GM19452 (cell line): ENCODE data around the gene BCKDHB.
"Not testable (repeated sequence)": the region's sequence is repeated elsewhere in the genome, so short reads cannot be mapped to it uniquely, and the experiment has no call there.

Experiments used
- ATAC-seq: cut with Tn5 transposase; IDR thresholded peaks from one replicate; pipeline ENCODE4 v1.9.1; 2021; ENCODE audit not compliant: unreplicated experiment

Gene BCKDHB

DNA sequence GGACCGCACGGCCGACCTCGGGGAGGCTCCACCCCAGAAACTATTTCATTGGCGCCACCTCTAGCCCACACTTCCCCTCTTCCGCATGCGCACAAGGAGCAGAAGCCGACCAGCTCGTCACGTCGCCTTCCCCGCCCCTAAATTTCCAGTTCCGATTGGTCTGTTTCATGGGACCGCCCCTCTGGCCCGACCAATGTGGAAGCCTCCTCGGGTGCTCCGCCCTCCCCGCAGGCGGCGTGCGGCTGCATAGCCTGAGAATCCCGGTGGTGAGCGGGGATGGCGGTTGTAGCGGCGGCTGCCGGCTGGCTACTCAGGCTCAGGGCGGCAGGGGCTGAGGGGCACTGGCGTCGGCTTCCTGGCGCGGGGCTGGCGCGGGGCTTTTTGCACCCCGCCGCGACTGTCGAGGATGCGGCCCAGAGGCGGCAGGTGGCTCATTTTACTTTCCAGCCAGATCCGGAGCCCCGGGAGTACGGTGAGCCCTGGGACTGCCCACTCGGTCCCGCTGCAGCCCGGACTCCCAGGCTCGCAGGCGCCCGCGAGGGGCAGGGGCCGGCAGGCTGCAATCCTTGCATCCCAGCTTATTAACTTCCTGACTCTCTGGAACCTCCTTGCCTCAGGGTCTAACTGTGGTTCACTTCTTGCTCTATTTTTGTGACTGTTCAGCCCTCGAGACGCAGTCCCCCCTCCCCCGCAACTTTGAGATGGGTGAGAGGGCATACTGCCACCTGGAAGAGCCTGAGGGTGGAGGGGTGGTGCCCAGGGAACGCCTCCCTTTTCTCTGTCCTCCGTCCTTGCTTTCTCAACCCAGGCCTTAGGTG lies at the start of gene BCKDHB:
Gene BCKDHB (plus strand): TSS at position 254 of the 818 bp plus-strand sequence. CDS start 23 bp downstream, at position 277.
- peak; percentile 99 for ATAC-seq

DNA sequence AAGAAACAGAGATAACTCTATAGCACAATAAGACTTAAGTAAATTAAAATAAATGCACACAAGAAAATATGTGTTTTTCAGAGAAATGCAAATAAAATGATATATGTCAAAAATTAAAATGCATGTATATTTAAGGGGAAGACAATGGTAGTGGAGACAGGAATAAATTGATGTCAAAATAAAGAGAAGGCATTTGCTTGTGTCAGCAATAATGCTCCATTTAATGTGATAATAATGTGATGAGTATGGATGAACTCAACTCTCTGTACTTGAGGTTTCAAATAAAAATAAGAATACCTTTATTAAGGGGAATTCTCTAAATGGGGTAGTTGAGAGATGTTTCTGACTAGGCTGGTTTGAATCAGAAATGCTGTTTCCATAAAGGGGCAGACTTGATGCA lies 45.7 kb upstream of the BCKDHB start:
- ATAC-seq: no peak

DNA sequence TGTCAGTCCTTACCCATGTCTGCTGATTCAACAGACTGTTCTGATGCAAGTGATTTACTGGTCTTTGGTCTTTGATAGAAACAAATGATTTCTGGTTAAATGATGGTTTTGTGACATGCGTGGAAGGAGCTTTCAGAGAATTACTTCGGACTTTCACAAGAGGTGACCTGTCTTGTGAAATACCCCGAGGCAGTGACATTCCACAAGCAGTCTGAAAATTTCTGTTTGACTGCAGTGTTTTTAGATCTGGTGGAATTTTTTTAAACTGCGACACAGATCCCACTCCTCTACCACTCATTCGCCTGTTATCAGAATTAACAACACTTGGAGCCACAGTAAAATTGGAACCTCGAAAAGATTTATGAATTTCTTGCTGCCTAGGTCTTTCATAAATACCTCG lies 38.3 kb upstream of the BCKDHB start:
- ATAC-seq: not testable (repeated sequence)

DNA sequence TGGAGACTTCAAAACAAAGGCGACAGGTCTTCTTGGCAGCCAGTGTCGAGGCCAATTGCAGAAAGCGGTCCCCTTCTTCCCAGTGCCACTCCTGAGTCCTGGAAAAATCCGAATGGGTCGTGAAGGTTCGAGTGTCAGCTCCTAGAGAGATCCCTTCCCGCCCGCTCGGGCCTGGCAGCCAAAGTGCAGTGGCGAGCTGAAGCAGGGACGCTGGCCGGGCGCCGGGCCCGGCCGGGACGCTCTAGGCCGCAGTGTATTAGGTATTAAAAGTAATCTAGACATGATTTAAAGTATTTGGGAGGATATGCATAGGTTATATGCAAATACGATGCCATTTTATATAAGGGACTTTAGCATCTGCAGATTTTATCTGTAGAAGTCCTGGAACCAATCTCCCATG lies 36.0 kb upstream of the BCKDHB start:
- ATAC-seq: not testable (repeated sequence)

DNA sequence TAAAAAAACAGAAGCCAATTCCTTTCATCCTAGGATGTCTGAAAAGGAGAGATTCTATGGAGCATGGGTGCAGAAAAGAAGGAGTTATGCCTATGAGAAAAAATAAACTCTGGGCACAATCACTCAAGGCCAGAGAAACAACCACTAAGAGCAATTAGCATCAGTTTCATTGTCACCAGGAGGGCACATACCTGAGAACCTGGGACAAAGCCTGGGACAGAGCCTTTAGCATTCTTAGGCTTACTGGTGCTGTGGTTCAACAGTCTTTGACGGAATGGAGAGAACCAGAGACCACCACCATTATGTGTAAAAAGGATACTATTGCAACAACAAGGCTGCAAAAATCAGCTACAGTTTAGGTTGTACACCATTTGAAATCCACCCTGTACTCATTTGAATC lies 29.4 kb upstream of the BCKDHB start:
- no peak for ATAC-seq

DNA sequence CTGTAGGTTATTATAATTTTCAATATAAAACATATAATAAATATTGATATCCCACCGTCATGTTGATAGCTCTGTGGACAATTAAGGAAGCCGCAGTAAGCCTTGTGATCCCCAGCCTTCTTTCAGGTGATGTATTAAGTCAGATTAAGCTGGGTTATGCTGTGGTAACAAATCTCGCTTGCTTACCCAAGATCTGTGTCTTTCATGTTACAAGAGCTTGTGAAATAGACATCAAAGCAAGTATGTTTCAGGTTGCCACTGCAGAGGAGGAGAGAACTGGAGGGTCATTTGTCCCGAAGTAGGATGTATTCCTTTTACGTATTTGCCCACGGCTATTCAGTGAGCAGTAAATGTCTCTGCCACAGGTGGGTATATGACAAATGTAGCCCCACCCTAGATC lies 17.8 kb upstream of the BCKDHB start:
- ATAC-seq: no peak

DNA sequence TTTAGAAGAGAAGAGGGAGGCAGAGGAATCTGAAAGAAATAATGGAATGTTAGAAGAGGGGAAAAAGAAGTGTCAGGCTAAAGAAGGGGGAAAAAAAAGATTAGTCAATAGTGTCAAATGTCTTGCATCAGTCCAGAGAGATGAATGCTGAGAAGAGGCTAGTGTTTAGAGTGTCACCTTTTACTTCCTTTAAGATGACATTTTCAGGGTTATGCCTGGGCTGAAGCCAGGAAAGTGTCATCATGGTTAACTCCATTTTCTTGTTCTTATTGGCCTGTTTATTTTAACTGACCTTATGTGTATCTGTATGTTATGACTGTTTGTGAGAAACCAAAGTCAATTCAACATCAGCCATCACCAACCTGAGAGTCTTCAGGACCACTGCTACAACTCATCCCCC lies 15.0 kb upstream of the BCKDHB start:
- no peak for ATAC-seq

DNA sequence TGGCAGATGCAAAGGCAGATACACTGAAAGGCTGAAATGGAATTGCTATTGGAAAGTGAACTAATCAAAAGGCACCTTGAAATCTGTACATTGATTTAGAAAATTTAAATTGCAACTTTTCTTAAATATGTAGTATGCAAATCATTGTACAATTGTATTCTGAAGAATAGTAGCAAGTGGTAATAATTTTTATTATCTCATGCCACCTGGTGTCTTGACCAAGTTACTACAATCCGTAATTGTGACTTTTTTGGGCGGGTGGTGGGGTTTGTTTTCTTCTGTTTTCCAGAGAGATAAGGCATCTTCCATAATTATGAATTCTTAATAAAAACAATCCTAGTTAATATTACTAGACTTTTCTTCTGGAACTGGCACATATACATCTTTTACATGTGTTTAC lies 12.5 kb upstream of the BCKDHB start:
- no peak for ATAC-seq

DNA sequence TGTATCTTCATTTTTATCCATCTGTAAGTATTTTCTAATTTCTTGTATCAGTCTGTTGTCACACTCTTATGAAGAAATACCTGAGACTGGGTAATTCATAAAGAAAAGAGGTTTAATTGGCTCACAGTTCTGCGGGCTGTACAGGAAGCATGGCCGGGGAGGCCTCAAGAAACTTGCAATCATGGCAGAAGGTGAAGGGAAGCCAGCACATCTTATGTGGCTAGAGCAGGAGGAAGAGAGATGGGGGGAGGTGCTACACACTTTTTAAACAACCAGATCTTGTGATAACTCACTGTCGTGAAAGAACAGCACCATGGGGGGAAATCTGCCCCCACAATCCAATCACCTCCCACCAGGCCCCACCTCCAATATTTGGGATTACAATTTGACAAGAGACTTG lies 10.9 kb upstream of the BCKDHB start:
- no peak for ATAC-seq

DNA sequence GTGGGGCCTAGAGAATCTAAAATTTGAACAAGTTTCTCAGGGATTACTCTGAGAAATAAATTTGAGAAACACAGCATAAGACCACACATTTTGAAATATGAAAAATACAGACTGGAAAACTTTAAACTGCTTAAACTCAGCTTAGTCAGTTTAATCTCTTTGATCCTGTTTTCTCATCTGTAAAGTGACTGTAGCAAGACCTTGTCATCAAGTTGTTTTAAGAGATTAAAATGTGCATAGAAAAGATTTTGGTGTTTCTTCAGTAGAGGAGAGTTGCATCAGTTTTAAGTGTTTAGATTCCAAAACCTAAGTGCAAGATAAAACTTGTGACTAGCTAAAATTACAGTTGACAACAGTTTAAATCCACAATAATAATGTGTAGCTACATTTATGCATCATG lies 8.1 kb upstream of the BCKDHB start:
- ATAC-seq: no peak

DNA sequence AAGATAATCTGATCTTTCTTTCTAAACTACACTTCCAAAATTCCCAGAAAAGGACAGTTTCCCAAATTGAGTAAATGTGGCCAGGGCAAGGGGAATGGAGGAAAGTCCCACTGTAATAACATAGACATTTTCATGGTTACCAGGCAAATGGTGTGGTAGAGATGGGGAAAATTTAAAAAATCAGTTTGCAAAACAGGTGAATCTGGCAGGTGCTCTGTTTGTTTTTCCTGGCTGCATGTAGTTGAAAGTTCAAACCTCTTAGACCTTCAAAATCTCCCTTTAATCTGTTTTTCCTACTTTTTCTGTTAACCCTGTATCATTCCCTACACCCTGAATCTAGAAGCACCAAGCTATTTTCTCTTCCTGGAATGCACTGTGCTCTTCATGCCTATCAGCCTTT lies 2.0 kb upstream of the BCKDHB start:
- ATAC-seq: no peak

DNA sequence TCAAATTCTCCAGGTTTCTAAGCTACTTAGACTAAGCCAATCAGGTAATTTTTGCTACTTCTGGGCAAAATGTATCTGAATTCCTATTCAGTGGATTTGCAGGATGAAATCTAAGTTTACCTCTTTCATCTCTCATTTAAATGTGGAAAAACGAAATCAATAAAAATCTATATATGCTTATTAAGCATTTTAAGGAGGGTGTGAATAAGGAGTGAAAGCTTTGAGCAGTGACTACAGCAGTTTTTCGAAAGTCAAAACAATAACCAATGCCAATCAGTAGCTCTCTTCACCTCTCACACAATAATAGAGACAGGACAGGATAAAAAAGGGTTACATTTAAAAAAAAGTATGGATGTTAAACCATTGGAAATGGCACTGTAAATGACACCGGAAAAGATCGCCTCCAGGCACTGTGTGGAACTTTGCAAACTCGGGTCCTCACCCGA lies 476 bp upstream of the BCKDHB start:
- peak; percentile 15 for ATAC-seq

DNA sequence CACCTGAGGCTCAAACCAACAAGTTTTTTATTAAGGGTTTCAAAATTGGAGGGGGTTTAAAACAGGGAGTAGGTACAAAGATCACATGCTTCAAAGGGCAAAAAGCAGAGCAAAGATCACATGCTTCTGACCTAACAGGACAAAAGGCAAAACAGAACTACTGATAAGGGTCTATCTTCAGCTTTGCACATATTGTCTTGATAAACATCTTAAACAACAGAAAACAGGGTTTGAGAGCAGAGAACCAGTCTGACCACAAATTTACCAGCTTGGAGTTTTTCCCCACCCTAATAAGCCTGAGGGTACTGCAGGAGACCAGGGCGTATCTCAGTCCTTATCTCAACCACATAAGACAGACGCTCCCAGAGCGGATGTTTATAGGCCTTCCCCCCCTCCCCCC lies 16.1 kb downstream of the BCKDHB start:
- not testable (repeated sequence) for ATAC-seq

DNA sequence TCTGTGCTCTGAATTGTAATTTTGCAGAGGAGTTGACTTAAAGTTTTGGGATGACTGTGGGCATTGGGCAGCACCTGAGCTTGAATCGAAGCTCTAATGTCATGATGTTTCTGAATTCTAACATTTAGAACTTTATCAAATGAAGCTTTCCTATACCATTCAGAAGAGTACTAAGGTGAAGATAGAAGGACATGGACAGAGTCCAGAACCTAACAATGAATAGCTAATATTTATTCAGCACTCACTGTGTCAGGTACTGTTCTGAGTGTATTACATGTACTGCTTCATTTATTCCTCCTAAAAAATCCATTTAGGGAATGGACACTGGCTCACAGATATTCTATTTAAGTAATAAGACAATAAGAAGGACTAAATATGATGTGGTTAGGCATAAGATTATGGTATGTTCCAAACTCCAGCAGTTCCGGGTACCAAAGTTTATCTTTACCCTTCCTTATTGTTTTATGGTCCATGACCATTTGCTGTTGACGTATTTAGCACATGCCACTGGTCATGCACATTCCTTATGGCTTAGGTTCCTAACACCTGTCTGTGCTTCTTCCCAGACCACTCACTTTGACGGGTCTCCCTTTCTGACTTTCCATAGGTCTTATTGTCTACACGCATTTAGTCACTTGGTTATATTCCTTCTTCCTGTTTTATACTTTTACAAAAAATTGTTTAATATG lies 20.3 kb downstream of the BCKDHB start:
- ATAC-seq: no peak

DNA sequence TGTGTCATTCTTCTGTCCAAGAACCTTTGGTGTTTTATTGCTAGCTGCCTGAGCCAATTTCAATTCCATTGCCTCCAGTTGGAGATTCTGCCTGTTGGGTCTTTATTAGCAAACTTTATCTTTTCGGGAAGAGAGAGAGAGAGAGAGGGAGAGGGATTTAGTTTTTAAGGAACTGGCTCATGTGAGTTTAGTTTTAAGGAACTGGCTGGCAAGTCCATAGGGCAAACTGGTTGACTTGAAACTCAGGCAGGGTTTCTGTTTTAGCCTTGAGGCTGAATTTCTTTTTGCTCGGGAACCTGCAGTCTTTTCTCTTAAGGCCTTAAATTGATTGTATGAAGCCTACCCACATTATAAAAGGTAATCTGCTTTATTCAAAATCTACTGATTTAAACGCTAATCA lies 23.0 kb downstream of the BCKDHB start:
- no peak for ATAC-seq

DNA sequence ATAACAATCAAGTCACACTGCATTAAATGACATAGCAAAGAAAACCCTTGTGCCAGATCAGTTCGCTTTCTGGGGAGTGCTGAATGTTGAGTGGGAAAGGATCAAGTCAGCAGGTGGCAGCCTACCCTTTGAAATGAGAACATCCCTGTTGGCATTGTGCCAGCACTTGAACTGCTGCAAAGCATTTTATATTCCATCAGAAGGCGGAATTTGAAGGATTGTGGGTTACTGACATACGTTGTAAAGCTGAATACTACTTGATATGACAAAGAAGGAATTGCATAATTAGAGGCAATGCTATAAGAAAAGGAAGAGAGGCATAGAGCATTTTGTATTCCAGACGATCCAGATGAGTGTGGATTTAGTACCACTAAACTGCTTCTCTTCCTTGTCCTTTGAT lies 26.5 kb downstream of the BCKDHB start:
- no peak for ATAC-seq

DNA sequence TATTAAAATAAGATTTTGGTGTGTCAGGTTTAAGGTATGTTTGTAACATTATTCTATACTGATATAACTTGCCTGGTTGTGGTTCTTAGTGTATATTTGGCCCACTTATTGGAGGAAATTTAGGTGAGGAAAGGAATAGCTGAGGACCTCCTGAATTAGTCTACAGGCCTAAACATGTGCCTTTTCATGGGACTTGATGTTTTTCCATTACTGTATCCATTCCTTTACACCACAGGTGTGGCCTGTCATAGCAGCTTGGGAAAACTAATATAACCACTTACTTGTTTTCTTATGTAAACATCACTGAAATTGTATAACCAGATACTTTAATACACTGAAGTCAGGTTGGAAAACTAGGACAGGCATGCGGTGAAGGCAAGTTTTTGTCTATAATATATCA lies 27.6 kb downstream of the BCKDHB start:
- no peak for ATAC-seq

DNA sequence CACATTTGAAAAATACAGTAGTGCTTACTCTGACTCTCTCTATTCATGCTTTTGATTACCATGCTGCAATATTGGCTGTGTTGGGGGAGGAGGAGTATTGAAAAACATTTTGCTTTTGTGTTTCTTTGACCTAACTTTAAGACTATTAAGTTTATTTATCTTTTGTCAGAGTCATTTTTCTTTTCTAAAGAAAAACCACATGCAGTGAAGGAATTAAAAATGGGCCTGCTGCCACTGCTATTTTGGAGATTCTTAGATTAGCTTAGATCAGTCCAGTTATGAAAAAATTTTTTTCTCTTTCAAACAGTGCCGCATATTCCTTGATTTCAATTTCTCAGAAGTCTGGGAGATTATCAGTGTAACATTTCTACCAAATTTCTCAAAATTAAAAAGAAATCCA lies 36.1 kb downstream of the BCKDHB start:
- ATAC-seq: no peak

DNA sequence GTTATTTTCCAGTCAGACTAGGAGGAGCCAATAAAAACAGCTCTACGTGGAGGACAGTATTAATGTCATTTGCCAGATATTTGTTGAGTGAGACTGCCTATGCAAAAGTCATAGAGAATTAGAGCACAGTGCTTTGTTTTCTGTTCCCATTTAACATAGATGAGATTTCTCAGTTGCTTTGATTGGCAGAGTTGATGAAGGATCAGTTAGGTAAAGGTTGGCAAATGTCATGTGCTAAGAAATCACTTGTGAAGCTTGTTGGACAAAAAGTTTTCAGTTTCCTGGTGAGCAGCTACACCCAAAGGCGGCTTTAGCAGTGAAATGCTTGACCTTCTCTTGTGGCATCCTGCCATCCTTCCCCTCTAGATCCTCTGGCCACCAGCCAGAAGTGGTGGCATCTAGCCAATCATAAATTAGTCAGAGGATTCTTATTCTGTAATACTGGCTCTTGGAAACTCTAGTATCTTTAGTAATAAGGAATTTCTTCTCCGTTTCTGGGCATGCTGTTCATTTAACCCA lies 37.0 kb downstream of the BCKDHB start:
- no peak for ATAC-seq

DNA sequence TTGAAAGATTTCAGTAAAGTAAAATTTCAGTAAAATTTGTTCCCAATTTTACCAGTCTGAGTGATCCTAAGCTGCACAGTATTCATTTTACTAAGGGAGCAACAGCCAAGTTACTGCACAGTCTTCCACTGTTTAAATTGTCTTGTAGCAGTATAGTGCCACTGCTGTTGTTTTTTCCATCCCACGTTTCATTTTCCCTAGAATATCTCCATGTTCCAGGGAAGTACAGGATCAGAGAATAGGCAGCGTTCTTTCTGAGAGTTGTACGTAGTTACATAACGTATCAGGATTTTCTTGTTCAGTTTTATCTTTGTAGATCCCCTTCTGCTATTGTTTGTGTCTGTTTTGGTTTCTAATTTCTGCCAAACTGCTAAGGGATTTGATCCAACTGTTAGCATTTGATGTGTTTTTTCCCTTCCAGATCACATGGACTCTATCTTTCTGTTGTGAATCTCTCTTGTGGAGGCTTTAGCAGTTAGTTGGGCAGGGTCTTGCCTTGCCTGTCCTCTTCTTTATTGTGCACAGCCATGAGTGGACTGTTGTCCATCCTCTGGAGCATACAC lies 38.4 kb downstream of the BCKDHB start:
- ATAC-seq: no peak

DNA sequence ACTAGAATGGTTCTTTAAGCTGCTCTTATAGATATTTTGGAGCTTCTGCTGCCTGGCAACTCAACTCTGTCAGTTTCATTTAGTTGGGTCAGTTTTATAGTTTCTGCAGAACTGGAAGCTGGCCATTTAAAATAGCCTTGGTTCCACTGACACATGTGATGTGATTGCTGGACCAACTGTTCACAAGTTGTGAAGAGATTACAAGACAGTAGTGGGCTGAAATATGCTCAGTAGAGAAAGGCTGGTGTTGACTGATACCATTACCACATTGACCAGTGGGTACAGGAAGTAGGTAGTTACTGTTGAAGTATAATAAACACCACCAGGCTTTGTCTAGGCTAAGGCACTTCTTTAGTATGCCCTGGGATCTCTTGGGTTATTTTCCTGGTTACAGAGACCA lies 39.0 kb downstream of the BCKDHB start:
- peak; percentile 89 for ATAC-seq

DNA sequence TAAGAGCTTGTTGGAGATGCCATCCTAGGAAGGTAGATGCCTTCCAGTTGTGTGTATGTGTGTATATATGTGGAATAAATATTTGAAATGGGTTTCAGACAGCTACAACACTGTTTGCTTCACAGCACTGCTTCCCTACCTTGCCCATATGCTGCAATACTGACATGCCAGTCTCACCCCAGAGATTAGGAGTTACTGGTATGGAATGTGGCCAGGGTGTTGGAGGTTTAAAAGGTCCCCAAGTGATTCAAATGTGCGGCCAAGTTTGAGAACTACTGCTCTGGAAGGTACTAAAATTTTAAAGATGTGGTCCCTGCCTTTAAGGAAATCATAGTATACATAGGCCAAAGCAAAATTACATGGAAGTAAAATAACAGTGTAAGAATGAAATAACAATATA lies 39.5 kb downstream of the BCKDHB start:
- no peak for ATAC-seq
